HCT116 (cell line): ENCODE data around the gene RAD21L1. TPM values are rescaled to one million over a fixed set of nuclear protein-coding genes. Genes with fewer than 3 reads are reported as not detected.

Experiments
- ATAC-seq: fragments of 200-7000 bp; cut with Tn5 transposase; 2 replicates; pipeline ENCODE4 v1.9.1; 2020; ENCODE audit warnings: mild to moderate bottlenecking, moderate library complexity
- BruUV-seq: library from RNA; stranded (reverse); fragments of 400-500 nt; replicated peaks from 2 replicates; lab custom pipeline; 2021; lab: Mats Ljungman, UMichigan
- CTCF ChIA-PET: fragments of 300-600 bp; sonication (Branson Sonifier 250); formaldehyde crosslinking; loops from one replicate; lab custom pipeline; 2021; ENCODE audit warnings: antibody characterized with exemption; lab: Charles Lee
- POLR2A ChIA-PET: fragments of 300-600, 350-600 bp; sonication (Branson Sonifier 250); formaldehyde crosslinking; loops from one replicate; lab custom pipeline; 2021; ENCODE audit warnings: antibody characterized with exemption; lab: Charles Lee
- RAD21 ChIA-PET, 2 experiments: fragments of 300-600 bp; sonication (Branson Sonifier 250); formaldehyde crosslinking; loops; one replicate each; lab custom pipeline; 2023; ENCODE audit warnings: low total read pairs in 2 of 2; ENCODE audit not compliant: uncharacterized antibody in 2 of 2, unreplicated experiment in 2 of 2, low non-redundant PET in 1 of 2; lab: Charles Lee
- DNase-seq: peaks from one replicate; pipeline ENCODE4 v3.0.0-alpha.2; 2010; ENCODE audit warnings: low read depth, low spot score
- H2AFZ ChIP-seq: fragments of 200-600 bp; shearing (Covaris generic), sonication (generic); 2 replicates; pipeline ENCODE4 v1.6.1; 2017; ENCODE audit warnings: low read depth, mixed run types, mixed read lengths, antibody characterized with exemption, low read length; ENCODE audit not compliant: poor library complexity, severe bottlenecking
- H3K27ac ChIP-seq: 2 replicates; pipeline ENCODE4 v1.5.1; 2012; ENCODE audit warnings: low read depth, low read length
- H3K27me3 ChIP-seq: fragments of 200-600 bp; sonication (generic); 2 replicates; pipeline ENCODE4 v1.6.1; 2016; ENCODE audit warnings: mixed run types, low read length, mixed read lengths; ENCODE audit not compliant: insufficient read depth
- H3K36me3 ChIP-seq, 2 experiments: fragments of 200-500 bp in 1 of 2; fragments of 200-600 bp in 1 of 2; sonication (Bioruptor generic) in 1 of 2; sonication (generic) in 1 of 2; 2 replicates each; pipeline versions ENCODE4 v1.5.1 to v1.6.1; 2014 to 2016; ENCODE audit warnings: low read length in 2 of 2, inconsistent platforms in 1 of 2, mixed read lengths in 1 of 2, mixed run types in 1 of 2; ENCODE audit not compliant: insufficient read depth in 2 of 2, control insufficient read depth in 1 of 2
- H3K4me1 ChIP-seq, 2 experiments: fragments of 200-600 bp in 1 of 2; sonication (generic) in 1 of 2; 2 replicates each; pipeline versions ENCODE4 v1.5.1 to v1.6.1; 2012 to 2017; ENCODE audit warnings: low read length in 2 of 2, inconsistent platforms in 1 of 2, mild to moderate bottlenecking in 1 of 2, mixed read lengths in 1 of 2, mixed run types in 1 of 2, moderate library complexity in 1 of 2; ENCODE audit not compliant: insufficient read depth in 2 of 2, control insufficient read depth in 1 of 2
- H3K4me2 ChIP-seq: fragments of 200-600 bp; sonication (generic); 2 replicates; pipeline ENCODE4 v1.6.1; 2017; ENCODE audit warnings: mixed run types, low read length, mixed read lengths
- H3K4me3 ChIP-seq, 2 experiments: fragments of 200-600 bp in 1 of 2; sonication (generic) in 1 of 2; replicated peaks in 1 of 2; 2 replicates each; pipeline ENCODE4 v1.5.1; 2011 to 2016; ENCODE audit warnings: low read length in 2 of 2, control low read depth in 1 of 2, low read depth in 1 of 2, mild to moderate bottlenecking in 1 of 2, mixed read lengths in 1 of 2, mixed run types in 1 of 2
- H3K79me2 ChIP-seq: fragments of 200-600 bp; sonication (generic); 2 replicates; pipeline ENCODE4 v1.6.1; 2017; ENCODE audit warnings: mild to moderate bottlenecking, mixed run types, low read length, moderate library complexity, mixed read lengths; ENCODE audit not compliant: insufficient read depth
- H3K9ac ChIP-seq: fragments of 200-600 bp; sonication (generic); 2 replicates; pipeline ENCODE4 v1.6.1; 2016; ENCODE audit warnings: low read length, mixed read lengths
- H3K9me2 ChIP-seq: fragments of 200-600 bp; sonication (generic), shearing (Covaris generic); 2 replicates; pipeline ENCODE4 v1.6.1; 2017; ENCODE audit warnings: mixed run types, mild to moderate bottlenecking, moderate library complexity; ENCODE audit not compliant: insufficient read depth
- H3K9me3 ChIP-seq, 2 experiments: fragments of 200-500 bp in 1 of 2; fragments of 200-600 bp in 1 of 2; sonication (Bioruptor generic) in 1 of 2; sonication (generic) in 1 of 2; 2 replicates each; pipeline ENCODE4 v1.6.1; 2014 to 2017; ENCODE audit warnings: low read length in 2 of 2, mixed read lengths in 2 of 2, inconsistent platforms in 1 of 2, low read depth in 1 of 2, mild to moderate bottlenecking in 1 of 2, mixed run types in 1 of 2, moderate library complexity in 1 of 2; ENCODE audit not compliant: control insufficient read depth in 1 of 2, insufficient read depth in 1 of 2
- H4K20me1 ChIP-seq: fragments of 200-600 bp; sonication (generic), shearing (Covaris generic); 2 replicates; pipeline ENCODE4 v1.6.1; 2017; ENCODE audit warnings: mixed run types, mild to moderate bottlenecking, moderate library complexity; ENCODE audit not compliant: insufficient read depth
- CEBPB ChIP-seq: IDR thresholded peaks from 2 replicates; pipeline ENCODE4 v1.6.1; 2012; ENCODE audit warnings: low read depth
- EGR1 ChIP-seq: IDR thresholded peaks from 2 replicates; pipeline ENCODE4 v1.6.1; 2012; ENCODE audit warnings: low read depth
- ELF1 ChIP-seq: IDR thresholded peaks from 2 replicates; pipeline ENCODE4 v1.6.1; 2012; ENCODE audit warnings: low read depth, borderline replicate concordance
- EZH2 ChIP-seq: fragments of 200-600 bp; sonication (generic); IDR thresholded peaks from 2 replicates; pipeline ENCODE4 v1.6.1; 2017; ENCODE audit warnings: antibody characterized with exemption, mixed run types
- EZH2phosphoT487 ChIP-seq: fragments of 200-600 bp; IDR thresholded peaks from 2 replicates; pipeline ENCODE4 v1.6.1; 2018; ENCODE audit warnings: antibody characterized with exemption, borderline replicate concordance
- FOSL1 ChIP-seq: IDR thresholded peaks from 2 replicates; pipeline ENCODE4 v1.6.1; 2012; ENCODE audit warnings: low read depth
- JUND ChIP-seq: IDR thresholded peaks from 2 replicates; pipeline ENCODE4 v1.6.1; 2012
- MAX ChIP-seq: IDR thresholded peaks from 2 replicates; pipeline ENCODE4 v1.6.1; 2012
- RAD21 ChIP-seq: IDR thresholded peaks from 2 replicates; pipeline ENCODE4 v1.6.1; 2012; ENCODE audit warnings: low read depth, mild to moderate bottlenecking
- SP1 ChIP-seq: IDR thresholded peaks from 2 replicates; pipeline ENCODE4 v1.6.1; 2012; ENCODE audit warnings: low read depth
- SRF ChIP-seq: IDR thresholded peaks from 2 replicates; pipeline ENCODE4 v1.6.1; 2012; ENCODE audit warnings: low read depth
- ZBTB33 ChIP-seq: IDR thresholded peaks from 2 replicates; pipeline ENCODE4 v1.6.1; 2011; ENCODE audit warnings: mild to moderate bottlenecking, low read length, moderate library complexity; ENCODE audit not compliant: insufficient replicate concordance; ENCODE audit errors: extremely low read depth
- intact Hi-C: fragments of 100-400 bp; cut with micrococcal nuclease; formaldehyde crosslinking; loops from 2 replicates; pipeline ENCODE4 v1.10.0; 2022
- total RNA-seq: library from RNA; stranded (reverse); gene quantifications from one replicate; pipeline ENCODE4 v1.2.1, GENCODE V29; 2021; ENCODE audit not compliant: unreplicated experiment

Gene RAD21L1
- total RNA-seq, 1 experiment from 2014 or later: 0.17 TPM

GRCh38 chr20:1204113-1204512 is 21.7 kb upstream of the RAD21L1 start:
- peaks cover 8% of the 10 kb centered on the region for H3K27me3 ChIP-seq
- H3K4me3 ChIP-seq: no peak overlapping the region
- no peak overlapping the region for H3K9ac ChIP-seq
- POLR2A ChIA-PET: no interaction called here
- CTCF ChIA-PET: no interaction called here
- no peaks in the 10 kb centered on the region for H3K9me3 ChIP-seq
- no peak overlapping the region for H3K4me2 ChIP-seq
- no peak for TF ChIP-seq ELF1
- TF ChIP-seq ZBTB33: no peak
- TF ChIP-seq MAX: no peak
- no peak for TF ChIP-seq SP1
- TF ChIP-seq EZH2phosphoT487: no peak
- no peak for TF ChIP-seq EGR1
- no peak for TF ChIP-seq CEBPB
- no peak for TF ChIP-seq FOSL1
- TF ChIP-seq SRF: no peak
- TF ChIP-seq RAD21: no peak
- TF ChIP-seq JUND: no peak
- no peak for TF ChIP-seq EZH2
- RAD21 ChIA-PET: no interaction called here
- no peaks in the 10 kb centered on the region for H4K20me1 ChIP-seq
- ATAC-seq: no peak
- no peak overlapping the region for H2AFZ ChIP-seq
- intact Hi-C loops: no loop called here
- H3K27ac ChIP-seq: no peak overlapping the region
- DNase-seq: no peak
- peaks cover 0 to 9% of the 10 kb centered on the region in 2 experiments; a peak in 1 of 4 replicates for H3K4me1 ChIP-seq
- no peaks in the 10 kb centered on the region for H3K9me2 ChIP-seq
- H3K36me3 ChIP-seq: no peaks in the 10 kb centered on the region
- no peaks in the 10 kb centered on the region for H3K79me2 ChIP-seq
- BruUV-seq: no TSS peak
